ENCODE results near the gene CDC26.
"Not testable (repeated sequence)": the region's sequence is repeated elsewhere in the genome, so short reads cannot be mapped to it uniquely, and the experiment has no call there.

The CDC26 gene

DNA sequence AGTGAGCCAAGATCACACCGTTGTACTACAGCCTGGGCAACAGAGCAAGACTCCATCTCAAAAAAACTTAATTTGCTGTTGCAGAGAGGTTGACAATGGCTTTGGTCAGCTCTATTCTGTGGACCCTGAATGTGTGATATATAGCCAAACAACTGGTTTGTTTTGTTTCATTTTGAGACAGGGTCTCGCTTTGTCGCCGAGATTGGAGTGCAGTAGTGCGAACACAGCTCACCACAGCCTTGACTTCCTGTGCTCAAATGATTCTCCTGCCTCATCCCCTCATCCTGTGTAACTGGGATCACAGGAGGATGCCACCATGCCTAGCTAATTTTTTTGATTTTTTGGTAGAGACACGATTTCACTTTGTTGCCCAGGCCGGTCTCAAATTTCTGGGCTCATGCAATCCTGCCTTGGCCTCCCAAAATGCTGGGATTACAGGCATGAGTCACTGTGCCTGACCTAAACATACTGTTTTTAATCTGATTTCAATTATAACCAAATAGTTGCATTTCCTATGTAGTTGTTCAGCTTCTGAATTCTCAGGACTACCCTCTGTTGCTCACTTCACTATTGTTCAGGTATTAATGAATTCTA lies 18.0 kb upstream of the CDC26 start:
- no peak for DNase-seq (ENCODE audit: low read depth in 2 of 2)

DNA sequence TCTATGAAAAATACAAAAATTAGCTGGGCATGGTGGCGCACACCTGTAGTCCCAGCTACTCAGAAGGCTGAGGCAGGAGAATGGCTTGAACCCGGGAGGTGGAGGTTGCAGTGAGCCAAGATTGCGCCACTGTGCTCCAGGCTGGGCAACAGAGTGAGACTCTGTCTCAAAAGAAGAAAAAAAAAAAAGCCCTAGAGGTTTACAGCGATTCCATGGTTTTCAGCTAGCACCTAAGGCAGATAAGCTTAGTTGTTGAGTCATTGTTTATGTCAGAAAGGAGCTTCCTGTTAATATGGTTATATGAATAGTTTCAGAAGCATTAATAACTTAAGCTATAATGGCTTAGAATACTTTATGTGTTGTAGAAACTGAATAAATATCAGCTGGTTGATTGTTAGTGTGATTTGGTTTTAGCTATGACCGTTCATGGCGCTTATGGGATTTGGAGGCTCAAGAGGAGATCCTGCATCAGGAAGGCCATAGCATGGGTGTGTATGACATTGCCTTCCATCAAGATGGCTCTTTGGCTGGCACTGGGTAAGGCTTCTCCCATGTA lies 14.8 kb upstream of the CDC26 start:
- no peak for DNase-seq (ENCODE audit: low read depth in 2 of 2)

- DNase-seq (ENCODE audit: low read depth in 2 of 2) = no peak
These were observed 13.7 kb upstream of the CDC26 start for GRCh38 chr9:113289091-113289490.

- DNase-seq (ENCODE audit: low read depth in 2 of 2) = no peak
These were observed 6.0 kb upstream of the CDC26 start for GRCh38 chr9:113281356-113281755.

- no peak for DNase-seq (ENCODE audit: low read depth in 2 of 2)
These were observed 3.5 kb upstream of the CDC26 start for GRCh38 chr9:113278840-113279239.

GRCh38 chr9:113274474-113275156 lies 757 bp downstream of the CDC26 start:
- peak in 1 of 2 donors; percentile 10 for DNase-seq (ENCODE audit: low read depth in 2 of 2)

GRCh38 chr9:113269871-113270270 lies 5.5 kb downstream of the CDC26 start:
- DNase-seq (ENCODE audit: low read depth in 2 of 2) = no peak

GRCh38 chr9:113269355-113269754 lies 6.0 kb downstream of the CDC26 start:
- DNase-seq (ENCODE audit: low read depth in 2 of 2) = no peak

DNA sequence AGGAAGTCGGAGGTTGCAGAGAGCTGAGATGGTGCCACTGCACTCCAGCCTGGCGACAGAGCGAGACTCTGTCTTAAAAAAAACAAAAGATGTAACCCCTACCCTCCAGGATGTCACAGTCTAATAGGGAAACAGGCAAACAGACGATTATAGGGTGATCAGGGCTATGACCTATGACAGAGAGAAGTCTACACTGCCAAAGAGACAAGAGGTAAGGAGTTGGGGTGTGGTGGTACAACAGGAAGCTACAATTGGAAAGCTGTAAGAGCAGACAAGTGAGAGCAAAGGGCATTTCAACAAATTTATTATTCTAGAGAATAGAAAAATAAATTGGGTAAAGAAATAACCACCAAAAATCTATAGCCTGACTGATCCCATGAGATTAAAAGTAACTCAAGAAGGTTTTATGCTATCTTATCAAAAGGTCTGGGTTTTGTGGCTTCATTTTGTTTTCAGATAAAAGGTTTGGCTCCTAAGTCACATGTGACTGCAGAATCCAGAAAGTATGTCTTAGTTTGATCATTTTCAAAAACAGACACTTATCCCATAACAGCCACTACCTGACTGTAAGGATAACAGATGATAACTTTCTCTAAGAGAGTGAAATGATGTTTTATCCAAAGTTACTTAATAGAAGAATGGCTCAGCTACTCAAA lies 7.3 kb downstream of the CDC26 start:
- DNase-seq (ENCODE audit: low read depth in 2 of 2) = no peak

- DNase-seq (ENCODE audit: low read depth in 2 of 2) = no peak
These were observed 9.2 kb downstream of the CDC26 start for GRCh38 chr9:113266174-113266573.

- no peak for DNase-seq (ENCODE audit: low read depth in 2 of 2)
These were observed 13.3 kb downstream of the CDC26 start for GRCh38 chr9:113261917-113262671.

DNA sequence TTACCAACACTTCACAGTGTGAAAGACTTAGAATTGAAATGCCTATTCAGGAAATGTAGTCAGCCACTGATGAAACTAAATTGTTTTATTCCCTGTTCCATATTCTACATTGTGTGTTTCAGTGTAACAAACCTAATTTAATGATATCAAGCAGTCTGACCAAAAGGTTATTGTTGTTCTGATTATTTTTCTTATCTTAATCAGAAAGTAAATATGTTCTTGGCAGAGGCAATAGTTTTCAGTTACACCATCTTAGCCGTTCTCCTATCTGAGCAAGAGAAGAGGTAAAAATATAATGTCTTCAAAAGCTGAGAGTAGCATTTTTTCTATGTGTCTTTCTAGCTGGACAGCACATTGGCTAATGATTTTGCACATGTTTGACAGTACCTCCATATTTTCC lies 17.1 kb downstream of the CDC26 start:
- no peak for DNase-seq (ENCODE audit: low read depth in 2 of 2)

GRCh38 chr9:113257863-113258262 lies 17.5 kb downstream of the CDC26 start:
- no peak for DNase-seq (ENCODE audit: low read depth in 2 of 2)

GRCh38 chr9:113255438-113255837 lies 19.9 kb downstream of the CDC26 start:
- no peak for DNase-seq (ENCODE audit: low read depth in 2 of 2)

- DNase-seq (ENCODE audit: low read depth in 2 of 2) = no peak
These were observed 20.4 kb downstream of the CDC26 start for GRCh38 chr9:113254991-113255390.

DNA sequence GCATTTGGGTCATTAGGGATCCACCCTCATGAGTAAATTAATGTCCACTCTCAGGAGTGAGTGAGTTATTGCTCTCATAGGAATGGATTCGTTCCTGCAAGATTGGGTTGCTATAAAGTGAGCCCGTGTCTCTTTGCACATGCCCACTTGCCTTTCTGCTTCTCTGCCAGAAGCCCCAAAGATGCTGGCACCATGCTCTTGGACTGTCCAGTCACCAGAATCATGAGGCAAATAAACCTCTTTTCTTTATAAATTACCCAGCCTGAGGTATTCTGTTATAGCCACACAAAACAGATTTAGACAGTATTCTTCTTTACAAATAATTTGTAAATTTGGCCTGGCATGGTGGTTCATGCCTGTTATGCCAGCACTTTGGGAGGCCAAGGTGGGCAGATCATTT lies 24.6 kb downstream of the CDC26 start:
- no peak for DNase-seq (ENCODE audit: low read depth in 2 of 2)

GRCh38 chr9:113249661-113250060 lies 25.7 kb downstream of the CDC26 start:
- not testable (repeated sequence) for DNase-seq (ENCODE audit: low read depth in 2 of 2)

DNA sequence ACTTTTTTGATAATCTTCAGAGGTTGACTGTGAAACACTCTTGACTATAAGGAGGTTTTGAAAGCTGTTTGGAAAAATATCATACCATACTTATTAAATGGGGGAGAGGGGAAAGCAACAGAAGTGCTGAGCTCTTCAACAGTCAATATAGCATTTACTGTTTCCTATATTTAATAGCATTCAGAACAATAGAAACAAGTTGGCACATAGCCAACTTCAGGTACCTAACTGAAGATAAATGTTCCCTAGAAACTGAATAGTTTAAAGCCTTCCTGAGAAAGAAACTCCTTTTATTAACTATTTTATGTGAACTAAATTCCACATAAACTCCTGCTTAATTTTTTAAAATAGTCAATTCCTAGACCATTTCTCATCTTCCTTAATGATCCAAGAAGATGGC lies 27.7 kb downstream of the CDC26 start:
- DNase-seq (ENCODE audit: low read depth in 2 of 2) = no peak

- DNase-seq (ENCODE audit: low read depth in 2 of 2) = no peak
These were observed 28.4 kb downstream of the CDC26 start for GRCh38 chr9:113246928-113247327.

DNA sequence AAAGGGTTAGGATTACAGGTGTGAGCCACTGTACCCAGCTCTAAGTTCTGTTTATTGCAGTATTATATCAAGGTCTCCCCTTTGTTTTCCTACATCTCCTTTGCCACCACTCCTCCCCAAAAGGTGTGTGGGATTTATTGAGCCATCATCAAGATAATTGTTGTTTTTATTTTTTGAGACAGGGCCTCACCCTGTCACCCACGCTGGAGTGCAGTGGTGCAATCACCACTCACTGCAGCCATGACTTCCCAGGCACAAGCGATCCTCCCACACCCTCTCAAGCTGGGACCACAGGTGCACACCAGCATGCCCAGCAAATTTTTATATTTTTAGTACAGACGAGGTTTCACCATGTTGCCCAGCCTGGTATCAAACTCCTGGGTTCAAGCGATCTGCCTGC lies 29.5 kb downstream of the CDC26 start:
- no peak for DNase-seq (ENCODE audit: low read depth in 2 of 2)

- DNase-seq (ENCODE audit: low read depth in 2 of 2) = no peak
These were observed 30.8 kb downstream of the CDC26 start for GRCh38 chr9:113244556-113244955.

- DNase-seq (ENCODE audit: low read depth in 2 of 2) = no peak
These were observed 34.2 kb downstream of the CDC26 start for GRCh38 chr9:113241161-113241560.

All from stimulated activated CD4-positive, alpha-beta T cell treated with anti-CD3 and anti-CD28 coated beads, Interleukin-4, amount 100 ng/mL, for 48 hours (primary cell).